ENCODE measurements around the gene DENND1B. TPM values are rescaled to one million over a fixed set of nuclear protein-coding genes. Genes with fewer than 3 reads are reported as not detected.

The DENND1B gene
- polyA plus RNA-seq, 1 donor (not counting 4 experiments of a cell fraction or from before 2014, with no cell fraction given) = 7.6 TPM

- no peak overlapping the region for H3K27ac ChIP-seq (ENCODE audit: control insufficient read depth, insufficient read depth, low read length)
- H3K9me1 ChIP-seq (ENCODE audit: control insufficient read depth, extremely low read depth, insufficient read depth, low read length) = no peaks in the 10 kb centered on the region
- H3K79me2 ChIP-seq (ENCODE audit: control insufficient read depth, insufficient read depth, low read length) = no peaks in the 10 kb centered on the region
- H2AFZ ChIP-seq (ENCODE audit: control insufficient read depth, low read length) = no peak overlapping the region
- no peak overlapping the region for H3K9ac ChIP-seq (ENCODE audit: control insufficient read depth, extremely low read depth, insufficient read depth, low read length)
- H4K20me1 ChIP-seq (ENCODE audit: control insufficient read depth, extremely low read depth, insufficient read depth, low read length) = no peaks in the 10 kb centered on the region
- dilution Hi-C loops (cut with MboI; ENCODE audit: extremely low pct_ligation_motif_present, low sequenced_read_pairs) = no loop called here
- H3K9me3 ChIP-seq (ENCODE audit: control insufficient read depth, low read depth, low read length) = no peaks in the 10 kb centered on the region
- no peaks in the 10 kb centered on the region for H3K4me1 ChIP-seq (ENCODE audit: control insufficient read depth, extremely low read depth, insufficient read depth, low read length)
- H3K4me3 ChIP-seq (ENCODE audit: control insufficient read depth in 2 of 3, extremely low read depth in 1 of 3, insufficient read depth in 2 of 3, low read depth in 1 of 3, low read length in 3 of 3) = no peak overlapping the region
- H3K36me3 ChIP-seq (ENCODE audit: control insufficient read depth in 2 of 2, extremely low read depth in 1 of 2, insufficient read depth in 2 of 2, low read length in 2 of 2) = no peaks in the 10 kb centered on the region
- DNase-seq (ENCODE audit: low read depth, low spot score) = no peak
- no peaks in the 10 kb centered on the region for H3K27me3 ChIP-seq (ENCODE audit: control insufficient read depth, extremely low read depth, insufficient read depth, low read length)
- H3K4me2 ChIP-seq (ENCODE audit: control insufficient read depth, extremely low read depth, insufficient read depth, low read depth, low read length) = no peak overlapping the region
- FAIRE-seq = no peak
- peak in 2 of 3 experiments; percentile 18 to 41 for TF ChIP-seq CTCF (optimal IDR thresholded peaks at IDR 0.05 in 1 of 3, IDR thresholded peaks at IDR 0.05 in 1 of 3, conservative IDR thresholded peaks at IDR 0.05 in 1 of 3; ENCODE audit: extremely low read depth in 1 of 3, insufficient read depth in 2 of 3, low read length in 3 of 3)
- TF ChIP-seq EZH2 (IDR thresholded peaks at IDR 0.05; ENCODE audit: low read length) = no peak
These were observed 255.4 kb downstream of the DENND1B start for GRCh38 chr1:197519741-197520334.

GRCh38 chr1:197515421-197515820 is 259.9 kb downstream of the DENND1B start:
- H3K4me3 ChIP-seq (ENCODE audit: control insufficient read depth in 2 of 3, extremely low read depth in 1 of 3, insufficient read depth in 2 of 3, low read depth in 1 of 3, low read length in 3 of 3) = no peak overlapping the region
- no peak overlapping the region for H3K4me2 ChIP-seq (ENCODE audit: control insufficient read depth, extremely low read depth, insufficient read depth, low read depth, low read length)
- no peaks in the 10 kb centered on the region for H3K9me1 ChIP-seq (ENCODE audit: control insufficient read depth, extremely low read depth, insufficient read depth, low read length)
- DNase-seq (ENCODE audit: low read depth, low spot score) = no peak
- H3K36me3 ChIP-seq (ENCODE audit: control insufficient read depth in 2 of 2, extremely low read depth in 1 of 2, insufficient read depth in 2 of 2, low read length in 2 of 2) = no peaks in the 10 kb centered on the region
- H3K4me1 ChIP-seq (ENCODE audit: control insufficient read depth, extremely low read depth, insufficient read depth, low read length) = no peaks in the 10 kb centered on the region
- H3K27me3 ChIP-seq (ENCODE audit: control insufficient read depth, extremely low read depth, insufficient read depth, low read length) = no peaks in the 10 kb centered on the region
- H3K9me3 ChIP-seq (ENCODE audit: control insufficient read depth, low read depth, low read length) = no peaks in the 10 kb centered on the region
- dilution Hi-C loops (cut with MboI; ENCODE audit: extremely low pct_ligation_motif_present, low sequenced_read_pairs) = no loop called here
- TF ChIP-seq CTCF (optimal IDR thresholded peaks at IDR 0.05 in 1 of 3, IDR thresholded peaks at IDR 0.05 in 1 of 3, conservative IDR thresholded peaks at IDR 0.05 in 1 of 3; ENCODE audit: extremely low read depth in 1 of 3, insufficient read depth in 2 of 3, low read length in 3 of 3) = no peak
- no peak for TF ChIP-seq EZH2 (IDR thresholded peaks at IDR 0.05; ENCODE audit: low read length)
- no peaks in the 10 kb centered on the region for H4K20me1 ChIP-seq (ENCODE audit: control insufficient read depth, extremely low read depth, insufficient read depth, low read length)
- H3K9ac ChIP-seq (ENCODE audit: control insufficient read depth, extremely low read depth, insufficient read depth, low read length) = no peak overlapping the region
- H3K79me2 ChIP-seq (ENCODE audit: control insufficient read depth, insufficient read depth, low read length) = no peaks in the 10 kb centered on the region
- H2AFZ ChIP-seq (ENCODE audit: control insufficient read depth, low read length) = no peak overlapping the region
- FAIRE-seq = no peak
- H3K27ac ChIP-seq (ENCODE audit: control insufficient read depth, insufficient read depth, low read length) = no peak overlapping the region
